HG02588 (cell line): ENCODE results near the gene BEND7.
"Not testable (repeated sequence)": the region's sequence is repeated elsewhere in the genome, so short reads cannot be mapped to it uniquely, and the experiment has no call there.

Experiments used
- ATAC-seq: cut with Tn5 transposase; IDR thresholded peaks from one replicate; pipeline ENCODE4 v1.9.1; 2021; ENCODE audit warnings: mild to moderate bottlenecking, moderate library complexity; ENCODE audit not compliant: unreplicated experiment

BEND7 gene

DNA sequence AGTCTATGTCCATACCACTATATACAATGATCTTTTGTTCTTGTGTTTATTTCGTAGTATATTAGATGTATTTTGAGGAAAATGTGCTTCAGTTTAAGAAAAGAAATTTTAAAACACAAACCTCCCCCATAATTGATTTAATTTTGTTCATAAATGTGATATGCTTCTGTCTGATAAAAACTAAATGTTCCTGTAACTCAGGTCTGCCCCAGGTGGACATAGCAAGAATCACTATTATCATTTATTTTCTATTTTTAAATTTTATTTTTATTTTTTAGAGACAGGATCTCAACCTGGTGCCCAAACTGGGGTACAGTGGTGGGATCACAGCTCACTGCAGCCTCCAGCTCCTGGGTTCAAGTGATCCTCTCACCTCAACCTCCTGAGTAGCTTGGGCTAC is 43.2 kb downstream of the BEND7 start:
- ATAC-seq = no peak

DNA sequence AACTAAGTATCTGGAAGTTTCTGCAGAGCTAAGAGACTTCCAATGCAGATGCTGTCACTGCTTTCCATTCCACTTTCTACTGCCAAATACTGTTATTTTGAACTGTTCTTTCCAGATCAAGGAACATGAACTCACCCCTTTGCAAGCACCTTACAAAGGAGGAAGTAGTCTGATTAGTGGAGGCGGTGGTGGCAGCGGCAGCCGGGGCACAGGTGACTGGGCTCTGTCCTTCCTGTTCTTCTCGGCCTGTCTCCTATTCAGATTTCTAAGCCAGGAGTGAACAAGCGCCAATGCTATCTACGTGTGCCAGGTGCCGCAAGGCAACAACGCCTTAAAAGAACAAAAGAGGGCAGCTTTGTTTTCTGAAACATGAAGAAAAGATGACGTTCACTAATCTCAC is 44.9 kb downstream of the BEND7 start:
- ATAC-seq = no peak

DNA sequence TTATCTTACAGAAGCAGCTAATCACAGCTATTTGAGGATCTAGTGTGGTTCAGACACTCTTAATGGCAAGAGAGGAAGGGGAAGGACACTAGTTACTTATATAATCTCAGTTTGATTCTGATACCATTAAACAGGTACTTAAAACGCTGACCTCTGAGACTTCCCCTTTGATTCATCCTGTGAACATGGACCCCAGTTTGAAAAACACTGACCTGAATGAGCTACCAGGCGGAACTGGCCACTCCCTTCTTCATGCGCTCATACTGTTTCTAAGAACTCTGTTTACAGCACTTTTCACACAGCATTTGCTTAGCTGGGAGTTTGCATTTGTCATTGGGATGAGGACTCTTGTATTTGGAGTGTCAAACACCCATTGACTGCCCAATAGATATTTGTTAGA is 45.7 kb downstream of the BEND7 start:
- ATAC-seq = no peak

DNA sequence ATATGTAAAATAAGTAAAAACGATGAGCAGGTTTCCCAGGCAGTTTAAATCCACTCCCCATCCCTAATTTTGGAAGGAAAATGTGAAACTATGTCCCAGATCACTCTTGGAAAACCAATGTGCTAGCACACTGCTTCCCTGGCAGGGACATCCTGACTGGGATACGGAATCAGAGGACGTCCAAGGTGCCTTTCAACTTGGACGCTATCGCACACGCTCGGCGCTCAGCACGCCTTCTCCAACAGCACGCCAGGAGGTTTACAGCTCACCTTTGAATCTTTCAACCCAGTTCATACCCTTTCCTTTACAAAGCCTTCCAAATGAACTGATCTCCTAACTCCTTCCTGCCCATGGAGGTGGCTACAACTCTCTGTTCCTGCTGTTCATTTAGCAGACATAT is 47.1 kb downstream of the BEND7 start:
- ATAC-seq = no peak

DNA sequence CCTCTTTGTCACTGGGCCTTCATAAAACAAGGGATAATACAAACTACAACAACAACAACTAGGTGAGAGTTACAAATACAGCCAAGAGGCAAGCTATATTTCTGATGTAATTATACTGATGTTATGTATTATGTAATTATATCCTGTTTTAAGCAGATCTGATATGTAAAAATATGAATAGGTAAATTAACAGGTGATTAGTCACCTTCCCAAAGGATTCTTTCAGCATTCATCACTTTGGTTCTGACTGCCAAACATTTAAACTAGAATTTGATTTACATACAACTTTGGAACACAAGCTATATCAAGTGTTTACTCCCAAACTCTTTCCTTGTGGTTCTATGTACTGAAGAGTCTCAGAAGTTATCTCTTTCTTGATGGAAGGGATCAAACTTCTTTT is 53.7 kb downstream of the BEND7 start:
- ATAC-seq = no peak

DNA sequence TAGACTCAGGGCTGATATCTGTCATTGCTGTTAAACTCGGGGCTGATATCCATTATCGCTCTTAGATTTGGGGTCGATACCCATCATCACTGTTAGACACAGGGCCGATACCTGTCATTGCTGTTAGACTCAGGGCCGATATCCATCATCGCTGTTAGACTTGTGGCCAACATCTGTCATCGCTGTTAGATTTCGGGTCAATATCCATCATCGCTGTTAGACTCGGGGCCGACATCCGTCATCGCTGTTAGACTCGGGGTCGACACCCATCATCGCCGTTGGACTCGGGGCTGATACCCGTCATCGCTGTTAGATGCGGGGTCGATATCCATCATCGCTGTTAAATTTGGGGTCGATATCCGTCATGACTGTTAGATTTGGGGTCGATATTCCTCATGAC is 54.8 kb downstream of the BEND7 start:
- no peak for ATAC-seq

DNA sequence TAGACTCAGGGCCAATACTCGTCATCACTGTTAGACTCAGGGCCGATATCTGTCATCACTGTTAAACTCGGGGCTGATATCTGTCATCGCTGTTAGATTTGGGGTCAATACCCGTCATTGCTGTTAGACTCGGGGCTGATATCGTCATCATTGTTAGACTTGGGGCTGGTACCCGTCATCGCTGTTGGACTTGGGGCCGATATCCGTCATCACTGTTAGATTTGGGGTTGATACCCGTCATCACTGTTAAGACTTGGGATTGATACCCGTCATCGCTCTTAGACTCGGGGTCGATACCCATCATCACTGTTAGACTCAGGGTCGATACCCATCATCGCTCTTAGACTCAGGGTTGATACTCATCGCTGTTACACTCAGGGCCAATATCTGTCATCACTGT is 56.5 kb downstream of the BEND7 start:
- no peak for ATAC-seq

DNA sequence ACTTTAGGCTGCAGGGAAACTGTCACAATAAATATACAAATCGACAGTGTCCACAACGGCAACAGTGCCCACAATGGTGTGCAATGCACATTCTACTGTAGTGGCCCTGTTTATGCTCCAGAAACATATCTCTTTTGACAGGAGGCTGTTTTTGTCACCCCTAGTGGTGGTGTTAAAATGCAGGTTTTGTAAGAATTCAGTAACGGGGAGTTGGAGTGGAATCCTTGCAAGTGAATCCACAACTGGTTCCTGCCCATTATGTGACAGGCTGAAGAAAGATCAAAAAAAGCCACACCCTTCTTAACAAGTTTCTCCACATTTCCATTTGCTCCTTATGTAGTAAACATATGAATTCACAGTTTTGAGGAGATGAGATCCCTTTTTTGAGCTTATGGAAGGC is 58.5 kb downstream of the BEND7 start:
- ATAC-seq = no peak

DNA sequence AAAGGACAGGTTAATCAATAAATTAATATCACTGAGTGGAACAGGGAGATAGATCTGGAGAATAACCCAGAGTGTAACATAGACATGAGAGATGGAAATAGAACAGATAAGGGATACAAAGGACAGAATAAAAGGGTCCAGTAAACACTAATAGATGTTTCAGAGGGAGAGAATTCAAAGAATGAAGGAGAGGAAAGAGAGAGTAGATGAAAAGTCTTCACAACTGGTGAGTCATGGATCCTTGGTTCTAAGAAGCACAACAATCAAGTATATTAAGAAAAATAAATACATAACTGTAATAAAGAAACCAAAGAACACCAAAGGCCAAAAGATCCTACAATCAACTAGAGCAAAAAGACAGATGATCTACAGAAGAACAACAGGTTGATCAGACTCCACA is 66.3 kb downstream of the BEND7 start:
- no peak for ATAC-seq

DNA sequence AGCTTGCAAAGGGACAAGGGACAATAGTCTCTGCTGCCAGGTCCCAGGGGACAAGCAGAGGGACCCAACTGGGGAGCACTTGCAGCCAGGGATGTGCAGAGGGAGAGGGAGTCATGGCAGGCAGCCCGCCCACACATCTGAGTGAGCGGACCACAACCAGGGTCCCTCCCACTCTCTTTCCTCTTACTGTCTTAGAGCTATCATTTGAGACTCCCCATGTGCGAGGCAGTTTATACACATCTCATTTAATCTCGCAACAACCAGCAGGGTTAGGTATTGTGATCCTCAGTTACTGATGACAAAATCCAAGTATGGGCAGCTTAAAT is 70.2 kb downstream of the BEND7 start:
- no peak for ATAC-seq

DNA sequence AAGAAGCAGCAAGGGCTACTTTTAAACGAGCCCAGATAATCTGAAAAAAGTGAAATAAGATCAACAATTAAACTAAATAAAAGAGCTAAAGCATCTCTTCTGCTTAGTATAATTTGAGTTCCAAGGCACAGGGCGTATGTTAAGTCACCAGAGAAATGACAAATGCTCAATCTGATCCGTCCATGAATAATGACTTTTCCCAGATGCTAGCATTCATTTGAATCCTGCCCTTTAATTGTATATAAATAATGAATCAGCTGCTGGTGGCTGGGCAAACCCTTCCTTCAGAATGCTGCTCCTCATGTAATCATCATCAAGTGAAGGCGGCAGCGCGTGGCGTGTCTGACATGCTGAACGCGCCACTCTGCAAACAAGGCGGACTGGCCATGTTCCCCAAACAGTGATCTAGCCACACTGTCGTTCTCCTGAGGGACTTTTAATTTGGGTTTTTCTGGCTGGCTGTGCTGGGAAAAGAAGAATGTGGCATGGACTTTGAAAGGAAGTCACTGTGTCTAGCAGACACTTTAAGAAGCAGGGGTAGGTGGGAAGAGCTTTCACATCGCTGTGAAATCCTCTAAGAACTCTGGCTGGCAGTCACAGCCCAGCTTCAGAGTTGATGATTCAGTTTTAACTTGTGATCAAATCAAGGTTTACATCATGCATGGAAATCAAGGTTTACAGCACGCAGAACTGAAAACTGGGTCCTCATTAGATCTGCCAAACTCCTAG is 70.7 kb downstream of the BEND7 start:
- ATAC-seq = no peak

DNA sequence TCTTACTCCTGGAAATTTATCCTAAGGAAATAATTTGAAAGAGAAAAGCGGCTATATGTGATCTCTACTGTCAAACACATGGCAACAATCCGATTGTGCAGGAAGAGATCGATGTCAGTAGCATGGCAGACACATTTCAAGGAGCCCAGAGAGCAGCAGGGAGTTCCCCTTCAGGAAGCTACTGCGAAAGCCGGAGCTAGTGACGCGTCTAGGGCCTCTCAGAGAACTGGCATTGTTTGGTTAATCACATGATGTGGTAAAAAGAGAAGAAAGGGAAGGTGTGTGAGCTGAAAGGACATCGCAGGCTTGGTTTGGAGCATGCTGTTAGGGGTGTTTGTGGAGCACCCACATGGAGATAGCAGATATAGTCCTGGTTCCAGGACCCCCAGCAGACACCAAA is 74.9 kb downstream of the BEND7 start:
- no peak for ATAC-seq

DNA sequence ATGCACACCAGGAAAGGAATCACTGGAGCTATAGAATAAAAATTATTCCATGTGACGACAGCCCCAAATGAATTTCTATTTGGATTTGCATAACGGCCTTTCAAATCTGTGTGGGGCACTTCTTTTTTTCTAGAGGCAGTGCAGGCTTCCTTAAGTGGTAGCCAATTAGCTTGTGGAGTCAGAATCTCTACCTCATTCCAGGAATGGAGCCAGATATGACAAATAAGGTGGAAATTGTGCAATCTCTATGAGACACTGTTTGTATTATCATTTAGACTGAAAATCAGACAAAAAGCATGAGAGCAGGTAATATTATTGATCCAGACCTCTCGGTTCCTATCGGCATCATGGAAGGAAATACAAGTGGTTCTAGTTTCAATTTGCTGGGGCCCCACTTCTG is 78.7 kb downstream of the BEND7 start:
- ATAC-seq = no peak

DNA sequence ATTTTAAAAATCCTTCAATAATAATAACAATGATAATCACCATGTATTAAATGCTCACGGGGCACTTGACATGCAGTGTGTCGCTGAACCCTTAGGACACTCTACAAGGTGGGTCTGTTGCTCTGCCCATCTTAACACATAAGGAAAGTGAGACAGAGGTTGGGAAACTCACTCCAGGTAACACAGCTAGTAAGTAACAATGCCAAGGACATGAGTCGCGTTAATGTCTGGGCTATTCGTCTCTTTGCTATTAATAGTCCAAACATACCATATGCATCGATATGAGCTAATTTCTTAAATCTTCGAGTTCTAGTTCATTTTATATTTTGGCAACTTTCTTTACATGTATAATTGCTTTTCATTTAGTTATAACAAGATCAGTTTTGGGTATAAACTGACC is 79.5 kb downstream of the BEND7 start:
- ATAC-seq = no peak

DNA sequence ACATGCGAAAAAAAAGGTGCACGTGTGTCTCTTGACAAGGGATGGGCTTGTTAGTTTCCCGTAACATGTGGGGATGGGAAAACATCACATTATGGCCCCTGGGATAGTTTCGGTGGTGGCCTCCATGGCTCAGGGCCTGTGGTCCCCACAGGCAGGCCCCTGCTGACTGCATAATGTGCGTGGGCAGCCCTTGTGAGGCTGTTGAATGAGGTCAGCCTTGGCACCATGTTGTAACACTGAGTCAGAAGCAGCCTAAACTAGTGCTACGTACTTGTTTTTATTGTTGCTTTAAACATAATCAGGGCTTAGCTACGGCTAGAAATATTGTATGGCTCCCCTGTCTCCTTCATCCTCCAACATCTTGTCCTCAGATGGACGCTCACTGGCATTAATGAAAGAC is 80.6 kb downstream of the BEND7 start:
- no peak for ATAC-seq

DNA sequence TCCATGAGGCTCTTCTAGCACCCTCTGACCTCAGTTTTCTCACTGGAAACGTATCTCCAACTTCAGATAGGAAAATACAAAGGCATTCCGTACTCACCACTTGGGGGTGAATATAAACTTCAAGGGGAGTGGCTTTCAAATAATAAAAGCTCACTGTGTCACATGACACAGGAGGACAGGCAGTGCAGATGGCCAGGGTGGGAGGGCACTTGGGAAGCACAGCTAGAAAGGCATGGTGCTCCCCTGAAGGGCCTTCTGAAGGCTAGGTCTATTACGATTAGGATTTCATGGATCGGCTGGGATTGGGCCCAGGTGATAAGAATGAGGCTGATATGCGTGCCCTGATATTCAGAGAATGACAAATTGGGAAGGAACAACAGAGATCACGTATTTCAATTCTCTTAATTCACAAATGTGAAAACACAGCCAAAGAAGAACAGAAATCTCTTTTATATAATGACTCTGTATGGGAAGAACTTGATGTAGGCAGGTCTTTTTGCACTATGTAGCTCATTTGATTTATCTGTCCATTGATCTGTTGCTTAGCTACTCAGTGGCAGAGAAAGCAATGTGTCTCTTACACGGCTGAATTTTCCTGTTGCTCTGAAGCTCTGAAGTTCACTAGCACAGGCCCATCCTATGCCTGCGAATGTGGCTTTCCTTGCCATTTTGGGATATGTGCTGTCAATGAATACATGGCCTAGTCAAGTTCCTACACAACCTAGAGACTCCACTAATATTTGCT is 83.0 kb downstream of the BEND7 start:
- no peak for ATAC-seq

DNA sequence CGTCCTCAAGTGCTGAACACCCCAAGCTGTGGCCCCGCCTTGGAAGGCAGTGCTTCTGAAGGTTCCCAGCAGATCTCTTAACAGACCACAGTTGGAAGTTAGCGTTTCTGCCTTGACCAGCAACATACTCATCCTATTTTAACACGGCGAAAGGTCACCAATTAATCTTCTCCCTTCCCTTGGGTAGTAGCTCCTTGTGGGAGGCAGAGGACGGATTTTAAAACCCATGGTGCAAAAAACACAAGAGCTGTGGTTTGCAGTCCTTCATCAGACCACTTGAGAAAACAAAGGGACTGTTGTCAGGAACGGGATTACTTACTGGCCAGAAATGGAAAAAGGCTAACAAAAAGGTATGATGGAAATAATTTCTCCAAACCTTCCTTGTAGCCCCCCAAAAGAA is 87.3 kb downstream of the BEND7 start:
- no peak for ATAC-seq

DNA sequence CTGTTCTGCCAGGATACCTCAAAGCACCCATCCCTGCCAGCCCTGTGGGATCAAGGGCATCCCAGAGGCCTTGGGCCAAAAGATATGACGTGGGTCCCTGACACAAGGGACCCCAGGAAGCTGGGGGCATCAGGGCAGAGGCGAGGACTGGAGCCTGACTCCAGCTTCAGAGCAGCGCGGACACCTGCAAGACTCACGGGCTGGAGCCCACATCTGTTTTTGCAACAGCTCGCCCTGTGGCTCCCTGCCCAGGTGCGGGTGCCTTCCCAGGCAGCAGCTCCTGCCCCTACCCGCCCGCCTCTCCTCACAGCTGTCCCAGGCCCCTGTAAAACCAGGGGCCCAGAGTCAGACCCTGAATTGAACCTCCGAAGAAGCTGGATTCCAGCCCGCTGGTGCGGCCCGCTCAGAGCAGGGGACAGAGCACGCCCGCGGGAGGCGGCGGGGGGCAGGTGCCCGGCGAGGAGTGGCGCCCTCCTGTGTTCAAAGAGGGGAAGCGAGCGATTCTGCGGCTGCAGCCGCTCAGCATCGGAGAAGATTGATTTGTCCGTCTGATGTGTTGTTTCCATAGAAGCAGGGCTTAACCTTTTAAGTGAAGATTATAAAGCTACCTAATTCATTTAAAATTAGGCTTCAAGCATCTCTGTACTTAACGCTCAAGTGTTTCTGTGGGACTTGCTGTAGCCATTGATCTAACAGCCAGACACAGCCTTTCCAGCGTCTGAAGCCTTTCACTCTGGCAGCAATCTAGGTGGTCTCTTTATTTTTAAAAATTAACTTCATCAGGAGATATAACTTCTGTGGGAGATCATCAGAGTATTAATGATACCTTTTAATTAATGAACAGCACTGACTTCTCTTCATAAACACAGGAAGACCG is 88.4 kb downstream of the BEND7 start:
- ATAC-seq = peak; percentile 66

DNA sequence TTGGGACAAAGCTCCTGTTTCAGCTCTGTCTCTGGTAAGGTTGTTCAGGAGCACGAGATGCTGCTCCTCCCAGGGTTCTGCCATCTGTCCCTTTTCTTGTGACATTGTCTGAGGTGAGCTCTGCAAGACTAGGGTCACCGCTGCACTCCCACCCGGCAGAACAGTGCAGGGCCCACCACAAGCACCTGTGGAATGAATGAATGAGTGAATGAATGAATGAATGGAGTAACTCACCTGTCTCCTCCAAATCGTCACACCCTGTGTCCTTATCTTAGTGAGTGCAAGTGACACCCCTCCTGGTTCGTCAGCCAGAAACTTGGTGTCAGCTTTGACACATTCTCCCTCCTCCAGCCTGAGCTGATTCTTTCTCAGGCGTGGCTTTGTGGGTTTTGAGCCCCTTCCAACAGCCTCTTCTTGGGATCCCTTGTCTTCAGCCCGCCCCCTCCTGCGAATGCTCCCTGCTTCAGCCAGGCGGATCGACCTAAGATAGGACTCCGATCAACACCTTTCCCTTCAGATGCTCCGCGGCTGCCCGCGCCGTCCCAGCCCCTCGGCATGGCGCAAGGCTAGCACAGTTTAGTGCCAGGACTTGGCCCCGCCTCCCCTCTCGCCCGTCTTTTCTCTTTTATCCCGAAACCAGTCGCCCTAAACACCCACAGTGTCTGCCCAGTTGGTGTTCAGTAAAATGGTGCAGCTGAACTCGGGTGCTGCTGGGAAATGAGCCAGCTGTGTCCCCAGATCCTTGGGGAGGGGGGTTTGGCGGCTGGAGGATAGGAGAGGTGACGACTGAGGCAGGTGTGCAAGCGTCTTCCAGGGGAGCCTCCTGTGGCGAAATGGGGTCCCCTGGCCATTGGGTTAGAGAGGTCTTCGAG is 89.3 kb downstream of the BEND7 start:
- no peak for ATAC-seq

DNA sequence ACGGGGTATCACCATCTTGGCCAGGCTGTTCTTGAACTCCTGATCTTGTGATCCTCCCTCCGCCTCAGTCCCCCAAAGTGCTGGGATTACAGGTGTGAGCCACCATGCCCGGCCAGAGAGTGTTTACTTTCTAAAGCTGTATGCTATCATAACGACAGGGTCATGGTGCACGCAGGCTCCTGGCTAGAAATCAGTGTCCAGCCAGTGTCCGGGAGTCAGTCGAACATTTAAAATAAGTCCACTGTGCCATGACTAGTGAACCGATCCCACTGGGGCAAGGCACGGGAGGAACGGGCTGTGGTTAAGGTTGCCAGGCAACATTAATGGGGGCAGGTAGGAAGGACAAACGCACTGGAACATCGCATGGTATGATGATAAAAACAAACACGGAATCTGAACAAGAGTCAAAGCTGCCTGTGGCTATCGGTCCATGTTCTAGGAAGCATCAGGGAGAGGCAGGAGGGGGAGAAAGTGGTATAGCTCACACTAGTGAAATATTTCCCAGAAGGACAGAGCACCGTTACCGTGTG is 91.7 kb downstream of the BEND7 start:
- no peak for ATAC-seq

DNA sequence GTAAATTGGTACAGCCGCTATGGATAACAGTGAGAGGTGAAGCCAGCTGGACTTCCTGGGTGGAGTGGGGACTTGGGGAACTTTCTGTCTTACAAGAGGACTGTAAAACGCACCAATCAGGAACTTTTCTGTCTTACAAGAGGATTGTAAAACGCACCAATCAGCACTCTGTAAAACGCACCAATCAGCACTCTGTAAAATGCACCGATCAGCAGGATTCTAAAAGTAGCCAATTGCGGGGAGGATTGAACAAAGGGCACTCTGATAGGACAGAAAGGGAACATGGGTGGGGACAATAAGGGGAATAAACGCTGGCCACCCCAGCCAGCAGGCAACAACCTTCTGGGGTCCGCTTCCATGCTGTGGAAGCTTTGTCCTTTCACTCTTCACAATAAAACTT is 100.9 kb downstream of the BEND7 start:
- ATAC-seq = not testable (repeated sequence)
